Trophoblast cell (in vitro differentiated cells and primary cell): ENCODE results near the gene USP5. TPM values are rescaled to one million over a fixed set of nuclear protein-coding genes. Genes with fewer than 3 reads are reported as not detected.

Source experiments
- DNase-seq, 2 donors: peaks; one replicate each; pipeline ENCODE4 v3.0.0-alpha.2; 2016
- H2AFZ ChIP-seq: 2 replicates; pipeline ENCODE4 v1.6.1; 2013; ENCODE audit warnings: low read length, moderate library complexity, mild to moderate bottlenecking; ENCODE audit not compliant: insufficient read depth, poor library complexity
- H2AK5ac ChIP-seq: 2 replicates; pipeline ENCODE4 v1.6.1; 2013; ENCODE audit warnings: mild to moderate bottlenecking, low read length
- H2BK120ac ChIP-seq: 2 replicates; pipeline ENCODE4 v1.6.1; 2013; ENCODE audit warnings: low read length, mild to moderate bottlenecking, moderate library complexity; ENCODE audit not compliant: insufficient read depth, poor library complexity
- H2BK12ac ChIP-seq: 2 replicates; pipeline ENCODE4 v1.6.1; 2013; ENCODE audit warnings: mild to moderate bottlenecking, low read length, moderate library complexity
- H2BK5ac ChIP-seq: 2 replicates; pipeline ENCODE4 v1.6.1; 2013; ENCODE audit warnings: low read length, low read depth, moderate library complexity, mild to moderate bottlenecking; ENCODE audit not compliant: poor library complexity
- H3K14ac ChIP-seq: 2 replicates; pipeline ENCODE4 v1.6.1; 2013; ENCODE audit warnings: mild to moderate bottlenecking, low read length
- H3K18ac ChIP-seq: 2 replicates; pipeline ENCODE4 v1.6.1; 2013; ENCODE audit warnings: mild to moderate bottlenecking, low read length
- H3K23ac ChIP-seq: 2 replicates; pipeline ENCODE4 v1.6.1; 2013; ENCODE audit warnings: low read length
- H3K27ac ChIP-seq: 2 replicates; pipeline ENCODE4 v1.5.1; 2013; ENCODE audit warnings: low read depth, mild to moderate bottlenecking, inconsistent platforms, low read length, moderate library complexity
- H3K27me3 ChIP-seq: 2 replicates; pipeline ENCODE4 v1.6.1; 2013; ENCODE audit warnings: inconsistent platforms, mild to moderate bottlenecking, low read length, moderate library complexity; ENCODE audit not compliant: insufficient read depth
- H3K36me3 ChIP-seq, 2 experiments: 1 replicate in 1 of 2; 2 replicates in 1 of 2; pipeline ENCODE4 v1.6.1; 2013; ENCODE audit warnings: low read length in 2 of 2, mild to moderate bottlenecking in 2 of 2, moderate library complexity in 1 of 2; ENCODE audit not compliant: insufficient read depth in 2 of 2, control insufficient read depth in 1 of 2
- H3K4ac ChIP-seq: 2 replicates; pipeline ENCODE4 v1.6.1; 2013; ENCODE audit warnings: low read depth, mild to moderate bottlenecking, low read length, moderate library complexity
- H3K4me1 ChIP-seq, 2 experiments: 1 replicate in 1 of 2; 2 replicates in 1 of 2; pipeline ENCODE4 v1.6.1; 2013; ENCODE audit warnings: low read length in 2 of 2, mild to moderate bottlenecking in 2 of 2, moderate library complexity in 1 of 2; ENCODE audit not compliant: insufficient read depth in 2 of 2, control insufficient read depth in 1 of 2
- H3K4me2 ChIP-seq: 2 replicates; pipeline ENCODE4 v1.6.1; 2013; ENCODE audit warnings: inconsistent platforms, mild to moderate bottlenecking, low read length, moderate library complexity
- H3K4me3 ChIP-seq: 2 replicates; pipeline ENCODE4 v1.5.1; 2013; ENCODE audit warnings: mild to moderate bottlenecking, low read depth, low read length, inconsistent platforms
- H3K79me1 ChIP-seq: one replicate; pipeline ENCODE4 v1.6.1; 2013; ENCODE audit warnings: low read length
- H3K79me2 ChIP-seq: 2 replicates; pipeline ENCODE4 v1.6.1; 2013; ENCODE audit warnings: low read length, mild to moderate bottlenecking; ENCODE audit not compliant: control insufficient read depth, insufficient read depth, poor library complexity
- H3K9ac ChIP-seq: 2 replicates; pipeline ENCODE4 v1.6.1; 2013; ENCODE audit warnings: mild to moderate bottlenecking, low read length
- H3K9me3 ChIP-seq: 2 replicates; pipeline ENCODE4 v1.6.1; 2013; ENCODE audit warnings: low read depth, mild to moderate bottlenecking, control low read depth, inconsistent platforms, low read length; ENCODE audit not compliant: insufficient read depth
- H4K12ac ChIP-seq: 2 replicates; pipeline ENCODE4 v1.6.1; 2013; ENCODE audit warnings: low read depth, mild to moderate bottlenecking, low read length, moderate library complexity
- H4K8ac ChIP-seq: 2 replicates; pipeline ENCODE4 v1.6.1; 2013; ENCODE audit warnings: low read depth, mild to moderate bottlenecking, low read length, moderate library complexity
- H4K91ac ChIP-seq: one replicate; pipeline ENCODE4 v1.6.1; 2013; ENCODE audit warnings: low read depth, mild to moderate bottlenecking, low read length, moderate library complexity
- WGBS: extraction: QIAGEN DNeasy Blood & Tissue Kit; methylation state at CpG from one replicate; pipeline ENCODE4 v1.1.7; 2013; ENCODE audit warnings: missing lambda C conversion rate; ENCODE audit not compliant: insufficient read length, insufficient coverage; ENCODE audit errors: extremely low coverage; 5-methylcytosine and 5-hydroxymethylcytosine counted together
- polyA plus RNA-seq: library from polyadenylated mRNA; stranded (reverse); fragments of 200-250 nt; gene quantifications from 2 replicates; pipeline ENCODE4 v1.2.3, GENCODE V29; 2013

Gene USP5
- polyA plus RNA-seq: 96.6 and 101 TPM in 2 replicates

- H3K27ac ChIP-seq: peak within 1 kb of the TSS; percentile 55
- H3K4me1 ChIP-seq: peaks cover 14 to 15% of the 10 kb centered on the region in 2 experiments
- H2BK12ac ChIP-seq: peak within 1 kb of the TSS; percentile 16
- peak within 1 kb of the TSS; percentile 65 for H3K4ac ChIP-seq
- H2BK120ac ChIP-seq: peak within 1 kb of the TSS; percentile 7
- WGBS: no CpG with 5 or more reads among the region's 65 CpGs
- no peaks in the 10 kb centered on the region for H3K9me3 ChIP-seq
- peak within 1 kb of the TSS; percentile 94 for H3K4me3 ChIP-seq
- peak within 1 kb of the TSS; percentile 20 for H2AFZ ChIP-seq
- peak; percentile 99 to 100 for DNase-seq
- H2BK5ac ChIP-seq: peak within 1 kb of the TSS; percentile 27
- peak within 1 kb of the TSS; percentile 87 for H4K8ac ChIP-seq
- H4K12ac ChIP-seq: peak within 1 kb of the TSS; percentile 67
- H3K27me3 ChIP-seq: no peaks in the 10 kb centered on the region
- H3K18ac ChIP-seq: peak within 1 kb of the TSS; percentile 60
- peak within 1 kb of the TSS; percentile 76 for H2AK5ac ChIP-seq
- peaks cover 24 to 39% of the 10 kb centered on the region in 2 experiments for H3K36me3 ChIP-seq
- H3K9ac ChIP-seq: peak within 1 kb of the TSS; percentile 86
- H3K23ac ChIP-seq: no peak within 1 kb of the TSS
- peak within 1 kb of the TSS; percentile 55 for H3K14ac ChIP-seq
- peaks cover 4% of the 10 kb centered on the region for H3K79me2 ChIP-seq
- H4K91ac ChIP-seq: peak within 1 kb of the TSS; percentile 84
- H3K79me1 ChIP-seq: peaks cover 5% of the 10 kb centered on the region
- H3K4me2 ChIP-seq: peak within 1 kb of the TSS; percentile 74
Measured at GRCh38 chr12:6851921-6852650, at the start of gene USP5. TSS of gene USP5 (plus strand) at chr12:6852150. CDS start at chr12:6852180, 30 bp downstream.

- Histone ChIP-seq H3K9me3 (no peaks in the 10 kb centered on the region), H3K23ac (no peak overlapping the region), H3K4me1 (no peaks in the 10 kb centered on the region), H3K4me2 (no peak overlapping the region), H2BK12ac (no peak overlapping the region), H2AFZ (no peak overlapping the region), H2BK120ac (no peak overlapping the region), H4K91ac (no peak overlapping the region), H3K27ac (no peak overlapping the region), H4K8ac (no peak overlapping the region), H2BK5ac (no peak overlapping the region), H4K12ac (no peak overlapping the region), H3K4me3 (no peak overlapping the region), H3K79me1 (no peaks in the 10 kb centered on the region), H3K18ac (no peak overlapping the region), H3K4ac (no peak overlapping the region), H3K36me3 (no peaks in the 10 kb centered on the region), H3K9ac (no peak overlapping the region), H3K14ac (no peak overlapping the region), H2AK5ac (no peak overlapping the region), H3K27me3 (no peaks in the 10 kb centered on the region), H3K79me2 (no peaks in the 10 kb centered on the region)
- no peak for DNase-seq
- no CpG with 5 or more reads among the region's 1 CpG for WGBS
Measured at GRCh38 chr12:6807170-6807569, 44.8 kb upstream of the USP5 start.

GRCh38 chr12:6809056-6809455 lies 42.9 kb upstream of the USP5 start:
- no CpG with 5 or more reads among the region's 10 CpGs for WGBS
- no peaks in the 10 kb centered on the region for H3K27me3 ChIP-seq

GRCh38 chr12:6810758-6811157 lies 41.2 kb upstream of the USP5 start:
- Histone ChIP-seq H3K23ac (no peak overlapping the region), H3K79me2 (no peaks in the 10 kb centered on the region), H3K4me1 (no peaks in the 10 kb centered on the region), H3K4me2 (no peak overlapping the region), H3K79me1 (no peaks in the 10 kb centered on the region), H4K8ac (no peak overlapping the region), H3K9me3 (no peaks in the 10 kb centered on the region), H3K27ac (no peak overlapping the region), H2BK12ac (no peak overlapping the region), H2AK5ac (peak overlapping the region; percentile 35), H3K27me3 (no peaks in the 10 kb centered on the region), H4K91ac (no peak overlapping the region), H3K4ac (no peak overlapping the region), H3K14ac (no peak overlapping the region), H2AFZ (no peak overlapping the region), H4K12ac (no peak overlapping the region), H3K9ac (no peak overlapping the region), H3K36me3 (no peaks in the 10 kb centered on the region), H2BK5ac (no peak overlapping the region), H2BK120ac (no peak overlapping the region), H3K4me3 (no peak overlapping the region), H3K18ac (no peak overlapping the region)
- WGBS: no CpG with 5 or more reads among the region's 1 CpG
- DNase-seq: no peak

More at GRCh38 chr12:6809056-6809455, 42.9 kb upstream of the USP5 start:
- H3K79me2 ChIP-seq: no peaks in the 10 kb centered on the region
- H3K36me3 ChIP-seq: no peaks in the 10 kb centered on the region
- no peak overlapping the region for H3K9ac ChIP-seq
- no peak overlapping the region for H4K12ac ChIP-seq
- no peak overlapping the region for H3K23ac ChIP-seq
- no peak overlapping the region for H3K4me2 ChIP-seq
- H2BK120ac ChIP-seq: no peak overlapping the region
- no peak overlapping the region for H4K91ac ChIP-seq
- no peak for DNase-seq
- H3K27ac ChIP-seq: no peak overlapping the region
- H2AK5ac ChIP-seq: no peak overlapping the region
- no peak overlapping the region for H3K4ac ChIP-seq
- H3K9me3 ChIP-seq: no peaks in the 10 kb centered on the region
- no peak overlapping the region for H2AFZ ChIP-seq
- no peak overlapping the region for H3K14ac ChIP-seq
- no peak overlapping the region for H2BK5ac ChIP-seq
- H2BK12ac ChIP-seq: no peak overlapping the region
- no peaks in the 10 kb centered on the region for H3K79me1 ChIP-seq
- H4K8ac ChIP-seq: no peak overlapping the region
- H3K18ac ChIP-seq: no peak overlapping the region
- H3K4me1 ChIP-seq: no peaks in the 10 kb centered on the region
- H3K4me3 ChIP-seq: no peak overlapping the region
